ENCODE measurements around the gene ADNP2.

DNA sequence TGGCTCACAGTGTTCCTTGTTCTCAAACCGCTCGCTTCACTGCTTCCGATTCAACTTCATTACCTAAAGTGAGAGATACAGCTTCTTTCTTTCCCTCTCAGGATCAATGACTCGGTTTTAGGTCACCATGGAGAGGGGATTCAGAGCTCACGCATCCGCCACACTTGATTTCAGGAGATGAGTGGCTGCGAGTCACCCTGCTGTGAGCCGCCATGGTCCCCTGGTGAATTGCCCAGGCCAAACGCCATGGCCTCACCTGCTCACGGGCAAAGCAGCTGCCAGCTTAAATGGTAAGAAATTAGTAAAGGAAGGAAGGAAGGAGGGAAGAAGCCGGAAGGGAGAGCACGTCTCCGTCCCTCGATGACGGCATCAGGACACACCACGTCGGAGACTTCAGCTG lies 60.5 kb downstream of the ADNP2 start:
- TF ChIP-seq, protein P1, sequence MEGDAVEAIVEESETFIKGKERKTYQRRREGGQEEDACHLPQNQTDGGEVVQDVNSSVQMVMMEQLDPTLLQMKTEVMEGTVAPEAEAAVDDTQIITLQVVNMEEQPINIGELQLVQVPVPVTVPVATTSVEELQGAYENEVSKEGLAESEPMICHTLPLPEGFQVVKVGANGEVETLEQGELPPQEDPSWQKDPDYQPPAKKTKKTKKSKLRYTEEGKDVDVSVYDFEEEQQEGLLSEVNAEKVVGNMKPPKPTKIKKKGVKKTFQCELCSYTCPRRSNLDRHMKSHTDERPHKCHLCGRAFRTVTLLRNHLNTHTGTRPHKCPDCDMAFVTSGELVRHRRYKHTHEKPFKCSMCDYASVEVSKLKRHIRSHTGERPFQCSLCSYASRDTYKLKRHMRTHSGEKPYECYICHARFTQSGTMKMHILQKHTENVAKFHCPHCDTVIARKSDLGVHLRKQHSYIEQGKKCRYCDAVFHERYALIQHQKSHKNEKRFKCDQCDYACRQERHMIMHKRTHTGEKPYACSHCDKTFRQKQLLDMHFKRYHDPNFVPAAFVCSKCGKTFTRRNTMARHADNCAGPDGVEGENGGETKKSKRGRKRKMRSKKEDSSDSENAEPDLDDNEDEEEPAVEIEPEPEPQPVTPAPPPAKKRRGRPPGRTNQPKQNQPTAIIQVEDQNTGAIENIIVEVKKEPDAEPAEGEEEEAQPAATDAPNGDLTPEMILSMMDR (IDR thresholded peaks at IDR 0.05), result no peak
- no peak for TF ChIP-seq POLR2A (IDR thresholded peaks at IDR 0.05)

Measured in heart left ventricle (tissue), 13 donors.